ENCODE data around the gene ASAP3.

DNA sequence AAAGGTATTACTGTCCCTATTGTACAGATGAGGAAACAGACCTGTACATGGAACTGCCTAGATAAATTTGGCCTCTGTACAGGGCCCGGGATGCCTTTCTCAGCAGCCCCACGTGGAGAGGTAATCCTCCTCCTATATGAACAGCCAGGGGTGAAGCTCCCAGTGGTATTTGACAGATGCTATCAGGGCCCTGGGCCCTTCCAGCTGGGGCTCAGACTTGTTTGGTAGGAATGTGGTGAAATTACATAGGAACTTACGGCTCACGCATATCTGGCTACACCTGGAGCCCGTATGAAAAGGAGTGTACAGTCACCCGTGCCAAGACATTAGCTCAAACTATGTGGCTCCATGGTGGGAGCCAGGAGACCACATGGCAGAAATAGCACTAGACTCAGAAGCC, 34.7 kb downstream of the ASAP3 start:
- no peak for TF ChIP-seq TAF1 (IDR thresholded peaks at IDR 0.05; ENCODE audit: borderline replicate concordance, insufficient read depth, low read length)
- TF ChIP-seq, protein P1, sequence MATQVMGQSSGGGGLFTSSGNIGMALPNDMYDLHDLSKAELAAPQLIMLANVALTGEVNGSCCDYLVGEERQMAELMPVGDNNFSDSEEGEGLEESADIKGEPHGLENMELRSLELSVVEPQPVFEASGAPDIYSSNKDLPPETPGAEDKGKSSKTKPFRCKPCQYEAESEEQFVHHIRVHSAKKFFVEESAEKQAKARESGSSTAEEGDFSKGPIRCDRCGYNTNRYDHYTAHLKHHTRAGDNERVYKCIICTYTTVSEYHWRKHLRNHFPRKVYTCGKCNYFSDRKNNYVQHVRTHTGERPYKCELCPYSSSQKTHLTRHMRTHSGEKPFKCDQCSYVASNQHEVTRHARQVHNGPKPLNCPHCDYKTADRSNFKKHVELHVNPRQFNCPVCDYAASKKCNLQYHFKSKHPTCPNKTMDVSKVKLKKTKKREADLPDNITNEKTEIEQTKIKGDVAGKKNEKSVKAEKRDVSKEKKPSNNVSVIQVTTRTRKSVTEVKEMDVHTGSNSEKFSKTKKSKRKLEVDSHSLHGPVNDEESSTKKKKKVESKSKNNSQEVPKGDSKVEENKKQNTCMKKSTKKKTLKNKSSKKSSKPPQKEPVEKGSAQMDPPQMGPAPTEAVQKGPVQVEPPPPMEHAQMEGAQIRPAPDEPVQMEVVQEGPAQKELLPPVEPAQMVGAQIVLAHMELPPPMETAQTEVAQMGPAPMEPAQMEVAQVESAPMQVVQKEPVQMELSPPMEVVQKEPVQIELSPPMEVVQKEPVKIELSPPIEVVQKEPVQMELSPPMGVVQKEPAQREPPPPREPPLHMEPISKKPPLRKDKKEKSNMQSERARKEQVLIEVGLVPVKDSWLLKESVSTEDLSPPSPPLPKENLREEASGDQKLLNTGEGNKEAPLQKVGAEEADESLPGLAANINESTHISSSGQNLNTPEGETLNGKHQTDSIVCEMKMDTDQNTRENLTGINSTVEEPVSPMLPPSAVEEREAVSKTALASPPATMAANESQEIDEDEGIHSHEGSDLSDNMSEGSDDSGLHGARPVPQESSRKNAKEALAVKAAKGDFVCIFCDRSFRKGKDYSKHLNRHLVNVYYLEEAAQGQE (IDR thresholded peaks at IDR 0.05; ENCODE audit: insufficient read depth in 1 of 2, low read depth in 2 of 2, low read length in 2 of 2): no peak
- TF ChIP-seq POLR2AphosphoS5 (IDR thresholded peaks at IDR 0.05; ENCODE audit: low read depth, low read length): no peak
- no peak for TF ChIP-seq SIN3A (IDR thresholded peaks at IDR 0.05; ENCODE audit: borderline replicate concordance, insufficient read depth, low read length)
